Colonic mucosa (tissue), 4 donors: ENCODE results near the gene SCN5A. TPM values are rescaled to one million over a fixed set of nuclear protein-coding genes. Genes with fewer than 3 reads are reported as not detected.

Experiments
- DNase-seq: peaks from one replicate; pipeline ENCODE4 v3.0.0-alpha.2; 2020
- H3K27ac ChIP-seq: fragments of 200-600 bp; one replicate; pipeline ENCODE4 v1.8.0; 2021
- H3K27me3 ChIP-seq: fragments of 200-600 bp; one replicate; pipeline ENCODE4 v1.8.0; 2021
- H3K36me3 ChIP-seq: fragments of 200-600 bp; one replicate; pipeline ENCODE4 v1.8.0; 2021
- H3K4me1 ChIP-seq: fragments of 200-600 bp; one replicate; pipeline ENCODE4 v1.8.0; 2021; ENCODE audit warnings: mild to moderate bottlenecking
- H3K4me3 ChIP-seq: fragments of 200-600 bp; one replicate; pipeline ENCODE4 v1.8.0; 2021
- H3K9ac ChIP-seq, 2 donors: one replicate each; pipeline ENCODE4 v1.7.0; 2013; ENCODE audit warnings: control low read depth in 2 of 2, low read depth in 2 of 2, low read length in 2 of 2
- H3K9me3 ChIP-seq: fragments of 200-600 bp; one replicate; pipeline ENCODE4 v1.8.0; 2021
- CTCF ChIP-seq: fragments of 200-600 bp; IDR thresholded peaks from one replicate; pipeline ENCODE4 v1.8.0; 2022; ENCODE audit warnings: antibody characterized with exemption, mild to moderate bottlenecking
- intact Hi-C: fragments of 100-400 bp; cut with DNase I; formaldehyde crosslinking; loops from one replicate; pipeline ENCODE4 v1.14.1; 2022
- total RNA-seq, 2 donors: library from RNA; stranded (reverse); fragmentation: NEBNext Ultra II Directional in 1 of 2; extraction: Animal tissue kit (Norgen Biotek cat#: 25700) in 1 of 2; gene quantifications; one replicate each; pipeline ENCODE4 v1.2.1, GENCODE V29; 2021
- donor health status: healthy.
- donor health status: DM: no; HTN: no; CAD: no.
- donor health status: DM: no; HTN: no; CAD: no.

SCN5A gene
- total RNA-seq, 2 donors from 2014 or later, result 0.32 to 0.45 TPM

GRCh38 chr3:38521391-38521987, 128.0 kb downstream of the SCN5A start:
- H3K9me3 ChIP-seq, result no peaks in the 10 kb centered on the region

GRCh38 chr3:38519651-38520050, 129.8 kb downstream of the SCN5A start:
- no peaks in the 10 kb centered on the region for H3K36me3 ChIP-seq
- no peaks in the 10 kb centered on the region for H3K4me1 ChIP-seq
- no peak for TF ChIP-seq CTCF
- no peak overlapping the region for H3K9ac ChIP-seq
- DNase-seq, result no peak
- no peak overlapping the region for H3K4me3 ChIP-seq
- H3K27me3 ChIP-seq, result no peaks in the 10 kb centered on the region
- no peaks in the 10 kb centered on the region for H3K9me3 ChIP-seq
- H3K27ac ChIP-seq, result no peak overlapping the region
- intact Hi-C loops, result loop anchor here (5.0 kb wide), 1 partner anchor 138 kb away; no protein-coding TSS in a partner anchor

More at GRCh38 chr3:38521391-38521987, 128.0 kb downstream of the SCN5A start:
- no peak overlapping the region for H3K4me3 ChIP-seq
- H3K4me1 ChIP-seq, result no peaks in the 10 kb centered on the region
- no peaks in the 10 kb centered on the region for H3K36me3 ChIP-seq
- H3K9ac ChIP-seq, result no peak overlapping the region
- no peak overlapping the region for H3K27ac ChIP-seq
- H3K27me3 ChIP-seq, result no peaks in the 10 kb centered on the region
- intact Hi-C loops, result loop anchor here (5.0 kb wide), 1 partner anchor 136 kb away; no protein-coding TSS in a partner anchor
- peak; percentile 69 for DNase-seq
- TF ChIP-seq CTCF, result peak; percentile 88

GRCh38 chr3:38519000-38519399, 130.5 kb downstream of the SCN5A start:
- H3K9me3 ChIP-seq, result no peaks in the 10 kb centered on the region
- intact Hi-C loops, result no loop called here
- no peaks in the 10 kb centered on the region for H3K27me3 ChIP-seq
- no peaks in the 10 kb centered on the region for H3K4me1 ChIP-seq
- no peaks in the 10 kb centered on the region for H3K36me3 ChIP-seq
- no peak overlapping the region for H3K9ac ChIP-seq
- no peak for TF ChIP-seq CTCF
- H3K27ac ChIP-seq, result no peak overlapping the region
- no peak overlapping the region for H3K4me3 ChIP-seq
- DNase-seq, result no peak

- no peaks in the 10 kb centered on the region for H3K9me3 ChIP-seq
- H3K4me1 ChIP-seq, result no peaks in the 10 kb centered on the region
- intact Hi-C loops, result no loop called here
- H3K27me3 ChIP-seq, result no peaks in the 10 kb centered on the region
- no peak for TF ChIP-seq CTCF
- no peak overlapping the region for H3K27ac ChIP-seq
- no peak for DNase-seq
- H3K9ac ChIP-seq, result no peak overlapping the region
- no peaks in the 10 kb centered on the region for H3K36me3 ChIP-seq
- no peak overlapping the region for H3K4me3 ChIP-seq
Measured at GRCh38 chr3:38516669-38517068, 132.8 kb downstream of the SCN5A start.

- DNase-seq, result no peak
- Histone ChIP-seq H3K9me3 (no peaks in the 10 kb centered on the region), H3K4me3 (no peak overlapping the region), H3K27ac (no peak overlapping the region), H3K4me1 (no peaks in the 10 kb centered on the region), H3K9ac (no peak overlapping the region), H3K27me3 (no peaks in the 10 kb centered on the region), H3K36me3 (no peaks in the 10 kb centered on the region)
- no peak for TF ChIP-seq CTCF
- intact Hi-C loops, result no loop called here
Measured at GRCh38 chr3:38515367-38515766, 134.1 kb downstream of the SCN5A start.
